Fibroblast of skin of back (primary cell): Measurements from ENCODE around the gene BARHL1.
A peak's percentile ranks its signal among the peaks of the same experiment; 100 is the strongest.

Experiments used
- DNase-seq: peaks from one replicate; pipeline ENCODE4 v3.0.0-alpha.2; 2013

BARHL1 gene

DNA sequence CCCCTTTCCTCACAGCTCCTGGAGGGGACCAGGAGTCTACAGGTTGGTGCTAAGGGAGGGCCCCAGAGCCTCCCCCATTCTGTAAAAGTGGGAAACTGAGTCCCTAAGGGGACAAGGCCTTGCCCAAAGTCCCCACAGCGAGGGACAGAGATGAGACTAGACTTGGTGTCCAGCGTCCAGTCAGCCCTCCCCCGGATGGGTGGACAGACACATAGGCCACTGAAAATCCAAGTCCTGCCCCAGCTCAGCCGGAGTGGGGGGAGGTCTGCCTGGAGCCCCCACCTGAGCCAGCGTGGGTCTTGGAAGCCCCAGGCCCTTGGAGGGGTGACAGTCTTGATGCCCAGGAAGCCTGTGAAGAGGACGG is 5.2 kb downstream of the BARHL1 start:
- DNase-seq = no peak

DNA sequence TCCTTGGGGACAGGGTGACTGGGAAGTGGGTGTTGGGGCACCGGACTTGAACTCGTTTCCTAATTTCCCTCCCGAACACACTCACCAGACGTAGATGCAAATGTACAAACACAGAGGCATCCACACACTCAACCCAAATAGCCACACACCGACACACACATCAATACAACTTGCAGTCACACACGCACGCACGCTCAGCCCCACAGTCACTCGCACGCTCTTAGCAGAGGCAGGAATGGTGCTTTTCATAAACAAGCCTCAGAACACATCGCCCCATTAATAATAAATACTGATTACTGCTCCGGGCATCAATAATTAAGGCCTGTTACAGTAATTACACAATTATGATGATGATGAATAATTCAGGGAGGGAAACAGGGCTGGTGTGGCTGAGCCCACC is 5.7 kb downstream of the BARHL1 start:
- DNase-seq = no peak

DNA sequence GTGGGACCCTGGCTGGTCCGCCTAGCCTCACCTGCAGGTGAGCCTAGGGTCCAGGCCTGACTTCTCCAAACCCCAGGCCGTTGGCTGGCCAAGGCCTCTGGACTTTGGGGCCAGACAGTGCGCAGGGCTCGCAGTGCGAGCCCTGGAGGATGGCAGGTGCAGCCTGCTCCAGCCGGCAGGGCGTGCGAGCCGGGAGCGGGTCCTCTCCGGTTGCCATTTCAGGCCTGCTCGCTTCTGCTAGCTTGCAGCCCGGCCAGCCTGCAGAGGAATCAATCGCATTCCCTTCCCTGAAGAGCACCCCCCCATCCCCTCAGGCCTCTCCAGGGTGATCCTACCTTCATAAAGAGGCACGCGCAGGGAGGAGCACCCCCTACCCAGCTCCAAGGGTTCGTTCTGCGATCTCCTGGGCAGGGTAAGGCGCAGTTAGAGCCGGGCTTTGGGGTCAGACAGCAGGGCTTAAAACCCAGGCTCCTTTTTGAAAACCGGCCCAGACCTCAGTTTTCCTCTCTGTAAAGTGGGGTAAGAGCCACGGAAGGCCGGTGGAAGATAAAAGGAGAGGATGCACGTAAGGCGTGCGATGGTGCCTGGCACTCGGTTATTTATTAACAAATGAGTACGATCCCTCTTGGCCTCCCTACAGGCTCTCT is 6.2 kb downstream of the BARHL1 start:
- DNase-seq = no peak

DNA sequence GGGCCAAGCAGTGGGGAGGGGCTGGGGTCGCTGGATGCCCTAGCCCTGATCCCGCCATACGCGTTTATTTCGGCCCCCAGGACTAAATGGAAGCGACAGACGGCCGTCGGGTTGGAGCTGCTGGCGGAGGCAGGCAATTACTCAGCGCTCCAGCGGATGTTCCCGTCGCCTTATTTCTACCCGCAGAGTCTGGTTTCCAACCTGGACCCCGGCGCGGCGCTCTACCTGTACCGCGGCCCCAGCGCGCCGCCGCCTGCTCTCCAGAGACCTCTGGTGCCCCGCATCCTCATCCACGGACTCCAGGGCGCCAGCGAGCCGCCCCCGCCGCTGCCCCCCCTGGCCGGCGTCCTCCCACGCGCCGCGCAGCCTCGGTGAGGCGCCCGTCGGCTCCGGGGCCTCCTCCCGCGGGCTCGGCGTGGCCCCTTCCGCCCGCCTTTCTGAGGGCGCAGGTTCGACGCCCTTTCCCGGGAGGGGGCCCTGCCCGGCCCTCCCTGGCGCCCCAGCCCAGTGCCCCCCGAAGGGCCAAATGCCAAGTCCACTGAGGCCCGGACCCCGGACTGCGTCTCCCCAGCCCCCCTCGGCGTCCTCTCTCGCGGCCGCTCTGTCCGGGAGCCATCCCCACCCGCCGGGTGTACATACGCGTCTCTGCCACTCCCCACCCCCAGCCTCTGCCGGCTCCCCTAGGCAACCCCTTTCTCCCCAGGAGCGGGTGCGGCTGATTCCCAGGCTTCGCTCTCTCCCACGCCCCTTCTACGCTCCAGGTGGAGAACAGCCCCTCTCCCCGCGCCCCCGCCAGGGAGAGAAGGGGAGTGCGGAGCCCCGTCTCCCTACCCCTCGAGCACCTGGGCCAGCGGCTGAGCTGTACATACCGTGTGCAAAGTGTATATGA is 7.0 kb downstream of the BARHL1 start:
- no peak for DNase-seq

DNA sequence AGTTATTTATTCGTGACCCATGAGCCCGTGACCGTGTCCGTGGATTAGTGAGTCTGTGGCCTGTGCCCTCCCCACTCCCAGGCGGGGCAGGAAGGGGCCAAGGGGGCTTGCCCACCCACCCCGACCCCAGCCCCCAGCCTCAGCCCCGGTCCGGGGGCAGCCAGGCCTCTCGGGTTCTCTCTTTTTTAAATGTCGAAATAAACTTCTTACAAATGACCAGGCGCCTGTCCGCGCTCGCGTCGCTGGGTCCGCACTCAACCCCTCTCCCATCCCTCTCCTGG is 7.6 kb downstream of the BARHL1 start:
- DNase-seq = no peak

DNA sequence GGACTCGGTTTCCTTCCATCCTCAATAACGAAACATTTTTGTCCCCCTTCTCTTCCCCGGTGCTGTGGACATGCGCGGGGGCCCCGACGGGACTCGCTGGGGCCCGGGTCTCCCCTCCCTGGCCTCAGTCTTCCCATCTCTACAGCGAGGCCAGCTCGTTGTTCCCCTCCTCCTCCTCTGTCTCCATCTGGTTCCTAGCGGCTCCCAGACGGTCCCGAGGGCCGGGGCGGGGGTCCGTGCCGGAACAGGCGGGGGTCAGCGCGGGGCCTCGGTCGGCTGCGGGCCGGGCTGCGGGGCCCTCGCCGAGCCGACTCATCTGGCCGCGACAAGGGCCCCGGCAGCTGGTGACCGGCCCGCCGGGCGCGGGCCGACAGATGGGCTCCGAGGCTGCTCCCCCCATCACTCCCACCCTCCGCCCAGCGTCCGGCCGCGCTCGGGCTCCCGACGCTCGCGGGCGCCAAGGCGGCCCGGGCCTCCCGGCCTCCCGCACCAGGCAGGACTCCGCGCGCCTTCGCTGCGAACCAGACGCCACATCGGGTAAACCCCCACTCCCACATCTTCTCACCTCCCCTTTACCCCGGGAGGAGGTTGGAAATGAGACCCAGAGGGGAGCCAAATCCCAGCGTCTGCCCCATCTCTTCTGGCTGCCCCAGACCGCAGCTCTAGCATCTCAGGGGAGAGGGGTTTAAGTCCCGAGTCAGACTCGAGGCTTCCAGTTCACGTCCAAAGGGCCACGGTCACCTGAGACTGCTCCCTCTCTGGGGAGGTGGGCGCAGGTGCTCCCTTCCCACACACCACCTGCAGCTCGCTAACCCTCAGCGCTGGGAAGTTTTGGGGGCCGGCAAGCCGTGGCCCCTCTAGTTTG is 8.1 kb downstream of the BARHL1 start:
- no peak for DNase-seq

DNA sequence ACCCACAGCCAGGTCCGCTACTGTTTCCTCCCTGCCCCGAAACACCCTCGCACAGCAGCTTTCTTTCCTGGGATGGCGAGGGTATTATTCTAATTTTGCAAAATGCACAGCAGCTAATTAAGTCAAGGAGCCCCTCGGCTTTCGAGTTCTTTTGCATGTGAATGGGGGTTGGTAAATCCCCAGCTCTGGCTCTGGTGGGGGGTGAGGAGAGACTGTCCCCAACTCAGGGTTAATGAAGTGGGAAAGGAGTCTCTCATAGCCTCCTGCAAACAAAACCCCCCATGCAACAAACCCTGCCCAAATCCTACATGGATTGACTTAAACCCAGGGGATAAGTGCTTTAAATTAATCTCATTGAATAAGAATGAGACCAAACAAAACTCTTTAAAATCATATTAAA is 8.8 kb downstream of the BARHL1 start:
- no peak for DNase-seq

DNA sequence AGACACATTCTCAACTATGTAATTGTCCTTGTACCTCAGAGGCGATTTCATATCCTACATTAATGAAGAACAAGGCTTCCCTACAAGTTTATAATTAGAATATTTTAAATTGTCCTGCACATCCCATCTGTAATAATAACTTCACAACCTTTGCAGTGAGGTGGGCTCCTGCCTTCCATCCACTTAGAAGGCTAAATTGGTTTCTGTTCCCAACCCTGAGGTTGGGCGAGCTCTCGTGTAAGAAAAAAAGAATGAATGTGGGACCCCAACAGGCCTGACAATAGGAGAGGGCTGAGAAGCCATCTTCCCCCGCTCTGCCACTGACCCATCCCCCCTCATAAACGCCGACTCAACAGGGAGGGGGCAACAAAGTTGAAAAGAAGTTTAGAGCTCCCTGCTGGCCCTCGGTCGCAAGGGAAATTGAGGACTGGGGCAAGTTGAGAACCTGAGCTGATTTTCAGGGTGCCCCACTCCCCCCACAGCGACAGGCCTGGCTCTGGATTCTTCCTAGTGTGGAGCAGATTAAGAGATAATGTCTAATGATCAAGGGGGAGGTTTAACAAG is 9.4 kb downstream of the BARHL1 start:
- DNase-seq = no peak

DNA sequence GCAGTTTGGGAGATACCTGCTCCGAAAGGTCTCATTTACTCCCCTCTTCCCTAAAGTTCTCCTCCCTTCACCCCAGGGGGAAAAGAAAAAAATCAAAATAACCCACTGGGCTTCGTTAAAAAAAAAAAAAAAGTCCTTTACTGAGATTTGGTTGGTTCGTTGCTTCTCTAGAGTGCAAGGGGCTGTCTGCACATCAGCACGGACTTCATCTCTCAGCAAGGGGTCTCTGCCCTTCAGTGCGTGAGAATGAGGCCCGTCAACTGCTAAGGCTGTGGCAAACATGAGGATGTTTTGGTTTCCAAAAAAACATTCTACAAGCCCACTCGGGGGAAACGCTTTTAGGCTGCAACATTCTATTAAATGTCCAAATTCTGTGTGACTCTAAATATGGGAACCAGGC is 10.0 kb downstream of the BARHL1 start:
- no peak for DNase-seq

DNA sequence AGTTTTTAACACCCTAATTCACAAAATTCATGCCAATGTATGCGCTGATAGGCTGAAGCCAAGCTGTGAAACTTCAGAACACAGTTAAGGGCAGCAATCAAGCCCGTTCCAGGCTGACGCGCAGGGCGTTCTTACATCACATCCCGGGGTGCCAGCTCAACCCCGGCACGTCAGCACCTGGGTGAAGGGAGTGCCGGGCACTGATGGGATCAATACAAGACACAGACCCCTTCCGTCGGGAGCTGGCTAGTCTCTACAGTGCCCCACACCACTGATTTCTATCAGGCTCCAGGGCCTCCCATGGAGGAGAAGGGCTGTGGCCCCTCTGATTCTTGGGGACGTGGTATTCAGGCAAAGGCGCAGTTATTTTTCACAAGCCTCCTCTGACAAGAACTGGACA is 12.0 kb downstream of the BARHL1 start:
- no peak for DNase-seq

DNA sequence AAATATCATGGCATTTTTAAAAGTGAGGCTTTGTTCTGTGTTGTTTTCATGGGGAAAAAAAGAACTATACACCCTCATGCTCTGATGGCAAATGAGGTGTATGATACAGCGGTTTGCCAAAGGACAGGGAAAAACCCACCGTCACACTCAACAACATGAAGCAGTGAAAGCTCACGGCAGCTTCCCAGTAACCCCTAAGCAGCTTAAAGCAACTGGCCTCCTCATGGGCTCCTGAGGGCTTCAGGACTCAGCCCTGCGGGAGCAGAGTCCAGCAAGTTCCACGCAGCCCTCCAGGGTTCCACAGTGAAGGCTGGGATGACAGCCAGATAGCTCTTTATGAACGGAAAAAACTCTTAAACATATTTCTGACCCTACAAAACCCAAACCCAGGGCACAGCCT is 12.9 kb downstream of the BARHL1 start:
- no peak for DNase-seq

DNA sequence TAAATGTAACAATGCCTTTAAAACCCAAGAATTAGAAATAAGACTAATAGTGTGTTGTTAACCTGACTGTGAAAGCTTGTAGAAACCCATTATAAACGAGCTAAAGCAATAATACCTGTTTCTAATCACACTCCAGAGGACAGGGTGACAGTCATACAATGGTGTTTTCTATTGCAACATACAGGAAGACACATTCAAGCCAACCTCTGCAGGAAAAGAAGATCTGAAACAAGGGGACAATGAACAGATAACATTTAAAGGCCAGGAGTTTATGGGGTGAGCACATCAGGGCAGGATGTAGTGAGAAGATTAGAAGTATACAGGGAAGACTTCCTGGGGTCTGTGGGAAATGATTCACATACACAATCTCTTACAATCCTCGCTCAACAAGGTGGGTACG is 13.8 kb downstream of the BARHL1 start:
- DNase-seq = no peak

DNA sequence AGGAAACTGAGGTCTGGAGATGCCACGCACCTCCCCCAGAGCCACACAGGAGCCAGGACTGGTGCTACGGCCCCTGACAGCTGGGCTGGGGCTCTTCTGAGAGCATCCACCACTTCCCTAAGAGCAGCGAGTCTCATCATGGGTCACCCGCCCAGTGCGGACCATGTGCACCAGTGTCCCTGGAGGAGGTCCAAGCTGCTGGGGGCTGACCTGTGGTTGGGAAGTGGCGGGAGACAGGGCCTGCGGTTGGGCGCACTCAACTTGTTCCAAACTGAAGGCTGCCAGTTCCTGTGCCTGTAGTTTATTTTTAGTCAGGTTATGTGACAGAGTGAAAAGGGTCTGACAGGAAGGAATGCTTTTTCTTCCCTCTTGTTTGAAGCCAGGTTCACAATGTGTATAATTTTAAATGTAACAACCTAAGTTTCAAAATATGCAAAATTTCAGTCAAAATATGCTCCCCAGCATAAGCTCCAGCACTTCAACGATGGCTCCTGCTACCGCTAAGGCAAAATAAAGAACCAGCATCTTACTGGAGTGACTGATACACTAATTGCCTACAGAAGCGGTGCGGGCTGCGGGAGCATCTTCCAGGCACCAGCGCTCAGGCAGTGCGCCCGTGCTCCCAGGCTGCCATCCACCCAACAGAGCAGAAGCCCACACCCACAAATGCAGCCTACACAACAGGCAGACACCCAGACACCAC is 14.8 kb downstream of the BARHL1 start:
- no peak for DNase-seq

DNA sequence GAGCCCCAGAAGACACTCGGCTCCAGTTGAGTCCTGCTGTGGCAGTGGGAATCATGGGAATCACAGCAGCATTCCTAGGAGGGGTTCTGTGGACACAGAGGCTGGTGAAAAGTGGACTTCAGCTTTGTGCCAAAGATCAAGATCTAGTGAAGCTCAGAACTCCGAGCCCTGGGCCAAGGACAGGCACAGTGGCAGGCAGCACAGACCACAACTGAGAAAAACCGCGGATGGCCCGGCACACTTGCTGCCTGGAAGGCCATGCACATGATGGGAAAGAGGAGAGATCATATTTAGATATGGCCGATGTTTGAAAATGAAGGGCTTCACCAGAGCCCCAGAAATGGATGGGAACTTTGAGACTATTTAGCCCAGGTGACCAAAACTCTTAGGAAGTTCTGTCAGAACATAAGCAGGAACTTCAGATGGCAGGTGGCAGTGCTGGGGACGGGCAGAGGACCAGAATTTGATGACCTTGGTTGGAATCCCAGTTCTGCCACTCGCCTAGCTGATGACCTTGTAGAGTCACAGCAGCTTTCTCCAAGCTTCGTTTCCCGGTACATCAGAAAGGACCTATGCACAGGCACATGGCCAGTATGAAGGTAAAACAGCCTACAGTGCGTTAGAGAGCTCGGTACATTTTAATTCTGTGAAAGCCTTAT is 18.0 kb downstream of the BARHL1 start:
- no peak for DNase-seq

DNA sequence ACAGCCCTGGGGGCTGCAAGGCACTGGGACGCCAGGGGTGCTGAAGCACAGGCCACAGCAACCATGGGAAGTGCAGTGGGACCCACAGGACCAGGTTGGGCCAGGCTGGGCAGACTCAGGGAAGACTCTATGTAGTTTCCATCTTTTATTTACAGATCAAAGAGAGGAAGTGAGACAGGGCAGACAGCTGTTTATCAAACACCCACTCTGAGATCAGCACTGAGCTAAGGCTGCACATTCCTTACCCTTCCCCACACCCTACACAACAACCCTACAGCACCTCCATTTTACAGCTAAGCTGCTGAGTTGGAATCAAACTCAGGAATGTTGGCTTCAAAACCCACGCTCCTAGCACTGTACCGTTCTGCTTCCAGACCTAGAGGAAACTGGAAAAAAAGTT is 19.8 kb downstream of the BARHL1 start:
- DNase-seq = no peak

DNA sequence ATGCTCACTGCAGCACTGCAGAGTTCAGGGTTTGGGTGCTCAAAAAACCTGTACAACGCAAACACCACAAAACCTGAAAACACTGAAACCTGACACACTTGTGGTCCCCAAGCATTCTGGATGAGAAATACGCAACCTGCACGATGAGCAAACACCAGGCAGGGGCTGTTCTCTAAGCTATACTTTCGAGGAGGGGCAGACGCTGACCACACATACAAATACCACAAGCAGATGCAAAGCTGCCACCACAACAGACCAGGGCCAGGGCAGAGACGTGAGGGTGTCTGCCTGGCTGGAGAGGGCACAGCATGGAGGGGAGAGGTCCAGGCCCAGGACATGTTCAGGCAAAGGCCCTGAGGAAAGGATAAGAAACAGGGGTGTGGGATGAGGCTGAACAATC is 23.0 kb downstream of the BARHL1 start:
- DNase-seq = no peak

DNA sequence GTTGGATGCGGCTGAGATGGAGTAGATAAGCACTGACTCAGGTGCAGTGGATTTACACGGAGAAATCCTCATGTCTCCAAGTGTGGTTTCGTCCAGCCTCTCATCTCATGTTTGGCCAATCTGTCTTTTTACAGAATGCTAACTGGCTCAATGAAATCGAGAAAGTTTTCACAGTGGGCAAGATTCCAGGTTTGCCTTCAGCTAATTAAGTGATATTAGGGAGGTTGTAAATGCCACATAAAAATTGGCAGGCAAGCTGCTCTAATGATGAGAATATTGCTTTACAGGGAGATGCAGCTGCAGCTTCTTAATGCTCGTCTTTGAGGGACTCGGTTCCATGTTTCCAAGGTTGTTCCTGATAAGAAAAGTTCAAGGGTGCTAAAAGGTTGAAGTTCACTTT is 23.7 kb downstream of the BARHL1 start:
- DNase-seq = no peak

DNA sequence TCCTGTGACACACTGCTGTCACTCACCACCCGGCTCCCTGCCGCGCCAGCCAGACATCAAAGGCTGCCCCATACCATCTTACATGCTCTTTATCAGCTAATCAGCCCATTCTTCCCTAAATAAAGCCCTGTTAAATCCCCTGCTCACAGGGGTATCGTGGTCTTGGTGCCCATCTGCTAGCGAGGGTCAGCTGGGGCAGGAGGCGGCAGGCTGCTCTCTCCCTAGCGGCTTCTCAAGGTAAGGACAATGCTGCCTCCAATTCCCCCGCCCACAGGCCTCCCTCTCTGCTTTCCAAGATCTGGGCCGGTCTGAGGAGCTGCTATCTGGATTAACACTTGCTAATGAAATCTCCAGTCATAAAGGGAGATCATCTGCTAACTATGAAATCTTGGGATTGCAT is 26.8 kb downstream of the BARHL1 start:
- no peak for DNase-seq

DNA sequence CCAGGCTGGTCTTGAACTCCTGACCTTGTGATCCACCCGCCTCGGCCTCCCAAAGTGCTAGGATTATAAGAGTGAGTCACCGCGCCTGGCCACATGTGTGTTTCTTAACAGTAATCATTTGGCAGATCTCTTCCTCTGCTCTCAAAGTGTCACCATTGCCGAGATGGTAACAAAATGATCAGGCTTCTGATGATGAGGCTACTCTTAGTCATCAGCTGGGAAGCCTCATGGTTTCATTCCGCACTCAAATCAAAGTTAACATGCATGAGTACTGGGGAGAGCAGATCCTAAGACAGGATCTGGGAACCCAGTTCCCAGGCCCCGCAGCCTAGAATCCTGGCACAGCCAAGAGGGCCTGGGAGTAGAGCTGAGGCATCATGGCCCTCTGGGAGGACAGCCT is 27.4 kb downstream of the BARHL1 start:
- DNase-seq = peak; percentile 81

DNA sequence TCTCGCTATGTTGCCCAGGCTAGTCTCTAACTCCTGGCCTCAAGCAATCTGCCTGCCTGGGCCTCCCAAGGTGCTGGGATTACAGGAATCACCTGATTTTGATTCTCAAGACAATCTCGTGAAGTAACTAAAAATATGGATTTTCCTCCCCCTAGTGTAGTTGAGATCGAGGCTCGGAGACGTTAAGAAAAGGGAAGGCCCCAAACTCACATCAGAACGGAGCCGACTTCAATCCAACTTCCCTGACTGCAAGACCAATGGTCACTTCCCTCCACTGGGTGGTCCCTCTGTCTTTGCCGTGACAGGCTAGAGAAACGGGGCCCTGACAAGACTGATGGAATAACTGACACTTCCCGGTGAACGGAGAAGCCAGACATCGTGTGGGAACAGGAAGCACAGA is 28.3 kb downstream of the BARHL1 start:
- no peak for DNase-seq

DNA sequence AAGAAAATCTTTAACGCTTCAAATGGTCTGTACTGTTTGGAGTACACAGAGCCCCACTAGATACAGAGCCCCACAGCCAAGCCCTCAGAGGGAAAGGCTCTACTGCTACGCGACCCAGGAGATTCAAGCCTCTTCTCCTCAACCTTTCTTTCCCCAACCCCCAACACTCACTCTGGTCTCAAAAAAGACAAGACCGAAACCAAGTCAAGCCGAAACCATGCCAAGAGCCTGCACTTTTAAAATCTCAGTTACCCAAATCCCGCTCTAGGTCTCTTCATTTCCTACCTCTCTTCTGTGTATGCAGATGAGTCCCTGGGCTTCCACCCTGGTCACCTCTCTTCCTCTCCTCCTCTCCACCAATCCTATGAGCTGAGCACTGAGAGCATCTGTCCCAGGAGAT is 31.9 kb downstream of the BARHL1 start:
- DNase-seq = no peak

DNA sequence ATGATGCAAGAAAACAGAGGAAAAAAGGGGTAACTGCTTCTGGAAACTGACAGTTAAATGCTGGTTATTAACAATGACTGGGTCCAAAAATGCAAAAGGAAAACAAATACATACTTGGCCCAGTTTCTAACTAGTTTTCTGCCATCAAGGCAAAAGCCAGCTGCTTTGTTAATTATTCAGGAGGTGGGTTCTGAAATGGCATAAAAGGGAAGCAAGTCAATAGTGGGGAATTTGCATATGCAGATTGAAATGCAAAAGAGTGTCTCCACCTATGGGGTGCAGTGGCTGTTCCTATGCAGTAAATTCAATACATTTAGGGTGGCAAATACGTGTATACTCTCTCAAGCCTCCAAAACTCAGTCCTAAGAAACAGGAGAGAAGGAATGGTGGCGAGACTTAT is 33.4 kb downstream of the BARHL1 start:
- DNase-seq = no peak
